ENCODE data around the gene C1GALT1C1L.

C1GALT1C1L gene

GRCh38 chr2:43643680-43644079, 32.5 kb downstream of the C1GALT1C1L start:
- no peak overlapping the region for H3K4me3 ChIP-seq (replicated peaks; ENCODE audit: insufficient read depth, low read length)
- no peak overlapping the region for H3K27ac ChIP-seq (replicated peaks)
- TF ChIP-seq POLR2AphosphoS5 (IDR thresholded peaks at IDR 0.05; ENCODE audit: low read depth) (no peak), CTCF (IDR thresholded peaks at IDR 0.05; ENCODE audit: insufficient read depth, low read length) (no peak), REST (IDR thresholded peaks at IDR 0.05; ENCODE audit: insufficient replicate concordance, low read depth) (no peak), GABPA (IDR thresholded peaks at IDR 0.05; ENCODE audit: low read depth) (no peak), SPI1 (IDR thresholded peaks at IDR 0.05; ENCODE audit: borderline replicate concordance, low read depth) (no peak)
- H3K27me3 ChIP-seq (ENCODE audit: insufficient read depth, poor library complexity, severe bottlenecking): no peaks in the 10 kb centered on the region
- no peak for DNase-seq (ENCODE audit: low read depth in 1 of 2, low spot score in 1 of 2)

- H3K4me3 ChIP-seq (replicated peaks; ENCODE audit: insufficient read depth, low read length): no peak overlapping the region
- no peak for DNase-seq (ENCODE audit: low read depth in 1 of 2, low spot score in 1 of 2)
- no peak overlapping the region for H3K27ac ChIP-seq (replicated peaks)
- peaks cover 4% of the 10 kb centered on the region for H3K27me3 ChIP-seq (ENCODE audit: insufficient read depth, poor library complexity, severe bottlenecking)
- TF ChIP-seq GABPA (IDR thresholded peaks at IDR 0.05; ENCODE audit: low read depth) (no peak), REST (IDR thresholded peaks at IDR 0.05; ENCODE audit: insufficient replicate concordance, low read depth) (no peak), POLR2AphosphoS5 (IDR thresholded peaks at IDR 0.05; ENCODE audit: low read depth) (no peak), SPI1 (IDR thresholded peaks at IDR 0.05; ENCODE audit: borderline replicate concordance, low read depth) (no peak), CTCF (IDR thresholded peaks at IDR 0.05; ENCODE audit: insufficient read depth, low read length) (no peak)
These were observed 33.9 kb downstream of the C1GALT1C1L start for GRCh38 chr2:43642363-43642762.

GRCh38 chr2:43637030-43637803, 39.0 kb downstream of the C1GALT1C1L start, which contains the start of gene PLEKHH2:
Gene PLEKHH2, plus strand, starts transcription at chr2:43637260. Its CDS starts 7,414 bp downstream, at chr2:43644674.
- Histone ChIP-seq H3K4me3 (replicated peaks; ENCODE audit: insufficient read depth, low read length) (peak within 1 kb of the TSS; percentile 45), H3K27me3 (ENCODE audit: insufficient read depth, poor library complexity, severe bottlenecking) (peaks cover 17% of the 10 kb centered on the region), H3K27ac (replicated peaks) (no peak within 1 kb of the TSS)
- TF ChIP-seq GABPA (IDR thresholded peaks at IDR 0.05; ENCODE audit: low read depth): no peak
- no peak for TF ChIP-seq POLR2AphosphoS5 (IDR thresholded peaks at IDR 0.05; ENCODE audit: low read depth)
- no peak for TF ChIP-seq REST (IDR thresholded peaks at IDR 0.05; ENCODE audit: insufficient replicate concordance, low read depth)
- TF ChIP-seq CTCF (IDR thresholded peaks at IDR 0.05; ENCODE audit: insufficient read depth, low read length): no peak
- TF ChIP-seq SPI1 (IDR thresholded peaks at IDR 0.05; ENCODE audit: borderline replicate concordance, low read depth): no peak
- DNase-seq (ENCODE audit: low read depth in 1 of 2, low spot score in 1 of 2): peak; percentile 29 to 51
